HG02623 (cell line): Measurements from ENCODE around the gene LCN2.
"Not testable (repeated sequence)": the region's sequence is repeated elsewhere in the genome, so short reads cannot be mapped to it uniquely, and the experiment has no call there.

Experiments used
- ATAC-seq: cut with Tn5 transposase; IDR thresholded peaks from one replicate; pipeline ENCODE4 v1.9.1; 2021; ENCODE audit warnings: moderate library complexity; ENCODE audit not compliant: unreplicated experiment

The LCN2 gene

DNA sequence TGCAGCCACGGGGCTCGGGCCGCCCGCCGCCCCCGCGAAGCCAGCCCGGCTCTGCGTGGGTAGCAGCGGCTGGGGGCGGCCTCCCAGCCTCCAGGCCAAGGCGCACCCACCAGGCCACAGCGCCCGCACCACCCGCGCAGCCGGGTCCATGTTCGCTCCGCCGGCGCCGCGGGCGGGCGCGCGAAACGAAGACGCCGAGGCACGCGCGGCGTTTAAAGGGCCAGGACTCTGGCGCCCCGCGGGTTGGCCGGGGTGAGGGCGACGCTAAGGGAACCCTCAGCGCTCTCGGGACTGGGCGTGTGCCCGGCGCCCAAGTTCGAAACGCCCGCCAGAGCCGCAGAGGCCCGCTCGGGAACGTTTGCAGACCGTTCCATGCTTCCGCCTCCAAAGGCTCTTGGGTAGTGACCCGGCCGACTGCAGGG, 21.7 kb upstream of the LCN2 start, which contains the start of gene PTGES2:
PTGES2 (minus strand) TSS at position 162 of the 422 bp plus-strand sequence; CDS start at position 150, 12 bp downstream.
- ATAC-seq = peak; percentile 55

DNA sequence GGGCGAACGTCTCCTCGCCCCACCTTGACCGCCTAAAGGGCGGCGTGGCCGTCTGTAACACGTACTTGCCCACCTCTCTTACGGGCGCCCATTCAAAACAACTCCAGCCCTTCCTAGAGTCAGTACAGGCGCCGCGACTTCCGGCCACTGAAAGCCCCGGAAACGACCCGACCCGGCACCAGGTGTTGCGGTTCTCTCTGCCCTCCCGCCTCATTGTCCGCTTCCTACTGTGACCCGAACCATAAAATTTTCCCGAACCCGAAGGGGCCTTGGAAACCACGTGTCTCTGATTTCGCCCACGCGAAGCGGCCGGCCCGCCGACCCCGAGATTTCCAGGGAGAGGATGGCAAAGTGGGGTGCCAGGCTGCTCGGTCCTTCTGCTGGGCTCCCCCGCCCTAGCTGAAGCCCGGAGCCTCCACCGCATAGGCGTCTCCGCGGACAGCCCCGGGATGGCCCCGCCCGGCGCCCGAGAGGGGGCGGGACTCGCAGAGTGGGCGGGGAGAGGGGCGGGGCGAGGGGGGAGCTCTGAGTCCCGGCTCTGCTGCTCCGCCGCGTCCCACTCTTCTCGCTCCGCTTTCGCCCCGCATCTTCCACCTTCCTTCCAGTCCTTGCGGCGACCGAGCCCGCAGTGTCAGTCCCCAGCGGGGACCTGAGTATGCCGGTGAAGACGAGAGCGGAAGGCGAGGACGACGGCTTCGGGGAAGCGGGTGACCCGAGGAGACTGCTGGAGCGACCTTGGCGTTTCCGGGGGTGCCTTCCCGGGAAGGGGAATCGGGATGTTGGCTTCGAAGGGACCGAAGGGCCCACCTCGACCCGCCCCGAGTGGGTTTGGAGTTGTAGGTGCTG, 21.0 kb upstream of the LCN2 start:
- ATAC-seq = peak; percentile 52

DNA sequence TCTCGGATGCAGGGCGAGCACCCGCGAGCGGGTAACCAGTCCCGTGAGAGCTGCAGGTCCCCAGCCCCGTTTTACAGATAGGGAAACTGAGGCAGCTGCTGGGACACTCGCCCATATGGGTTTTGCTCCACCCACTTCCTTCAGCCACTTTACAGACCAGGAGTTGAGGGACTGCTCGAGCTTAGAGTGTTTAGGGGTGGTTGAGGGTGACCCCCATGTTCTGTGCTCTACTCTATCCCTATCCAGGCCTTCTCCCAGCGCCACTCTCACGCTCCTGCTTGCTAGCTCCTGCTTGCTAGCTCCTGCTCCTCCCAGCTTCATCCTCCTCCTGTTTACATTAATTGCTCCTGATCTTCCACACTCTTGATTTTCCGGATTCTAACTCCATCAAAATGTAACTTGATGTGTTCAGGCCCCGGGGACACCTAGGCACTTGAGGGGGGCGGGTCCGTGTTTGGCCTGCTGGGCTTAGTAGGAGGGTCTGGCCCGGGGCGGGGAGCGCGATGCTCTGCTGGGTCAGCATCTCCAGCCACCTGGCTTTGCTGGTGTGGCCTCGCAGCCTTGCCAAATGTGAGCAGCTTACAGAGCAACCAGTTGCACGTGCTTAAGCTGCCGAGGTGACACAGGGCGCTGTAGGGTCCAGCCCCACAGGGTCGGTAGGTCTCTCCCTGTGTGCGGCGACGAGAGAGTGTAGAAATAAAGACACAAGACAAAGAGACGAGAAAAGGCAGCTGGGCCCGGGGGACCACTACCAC, 20.2 kb upstream of the LCN2 start:
- no peak for ATAC-seq

DNA sequence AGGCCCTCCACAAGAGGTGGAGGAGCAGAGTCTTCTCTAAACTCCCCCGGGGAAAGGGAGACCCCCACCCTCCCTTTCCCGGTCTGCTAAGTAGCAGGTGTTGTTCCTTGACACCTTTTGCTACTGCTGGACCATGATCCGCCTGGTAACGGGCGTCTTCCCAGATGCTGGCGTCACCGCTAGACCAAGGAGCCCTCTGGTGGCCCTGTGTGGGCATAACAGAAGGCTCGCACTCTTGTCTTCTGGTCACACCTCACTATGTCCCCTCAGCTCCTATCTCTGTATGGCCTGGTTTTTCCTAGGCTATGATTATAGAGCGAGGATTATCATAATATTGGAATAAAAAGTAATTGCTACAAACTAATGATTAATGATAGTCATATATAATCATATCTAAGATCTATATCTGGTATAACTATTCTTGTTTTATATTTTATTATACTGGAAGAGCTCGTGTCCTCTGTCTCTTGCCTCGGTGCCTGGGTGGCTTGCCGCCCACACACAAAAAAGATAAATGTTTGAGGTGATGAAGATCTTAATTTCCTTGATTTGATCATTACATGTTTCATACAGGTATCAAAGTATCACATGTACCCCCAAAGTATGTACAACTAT, 19.2 kb upstream of the LCN2 start:
- ATAC-seq = not testable (repeated sequence)

DNA sequence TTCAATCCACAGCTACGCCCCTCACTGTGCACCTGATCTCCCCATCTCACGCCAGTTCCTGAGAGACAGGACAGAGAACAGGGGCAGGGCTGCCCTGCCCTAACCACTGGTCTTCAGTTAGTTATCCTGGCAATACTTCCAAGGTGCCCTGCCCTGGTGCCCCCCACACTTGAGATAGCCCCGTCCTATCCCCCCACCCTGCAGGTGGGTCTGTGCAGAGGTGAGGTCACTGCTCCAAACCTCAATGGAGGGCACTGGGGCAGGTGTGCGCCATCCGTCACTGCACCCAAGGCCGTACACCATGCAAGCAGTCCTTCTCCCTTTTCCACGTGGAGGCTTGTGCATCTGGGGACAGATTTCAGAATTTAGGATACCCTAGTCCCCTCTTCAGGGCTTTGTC, 18.6 kb upstream of the LCN2 start:
- not testable (repeated sequence) for ATAC-seq

DNA sequence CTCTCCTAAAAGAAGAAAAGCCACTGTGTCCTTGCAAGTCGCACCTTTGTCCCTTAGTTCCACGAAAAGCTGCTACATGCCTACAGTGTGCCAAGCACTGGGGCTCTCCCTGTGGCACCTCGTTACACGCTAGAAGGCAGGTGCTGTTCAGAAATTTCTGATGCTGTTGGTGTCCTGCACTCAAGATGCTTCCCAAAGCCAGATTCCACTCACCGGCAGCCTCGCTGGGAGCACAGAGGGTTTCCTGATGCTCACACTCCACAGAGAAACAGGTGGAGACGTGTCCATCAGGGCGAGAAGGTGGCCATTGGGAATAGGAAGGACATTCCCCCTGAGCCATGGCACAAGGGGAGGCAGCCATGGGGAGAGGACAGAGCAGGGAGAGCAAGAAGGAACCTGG, 17.9 kb upstream of the LCN2 start:
- not testable (repeated sequence) for ATAC-seq

DNA sequence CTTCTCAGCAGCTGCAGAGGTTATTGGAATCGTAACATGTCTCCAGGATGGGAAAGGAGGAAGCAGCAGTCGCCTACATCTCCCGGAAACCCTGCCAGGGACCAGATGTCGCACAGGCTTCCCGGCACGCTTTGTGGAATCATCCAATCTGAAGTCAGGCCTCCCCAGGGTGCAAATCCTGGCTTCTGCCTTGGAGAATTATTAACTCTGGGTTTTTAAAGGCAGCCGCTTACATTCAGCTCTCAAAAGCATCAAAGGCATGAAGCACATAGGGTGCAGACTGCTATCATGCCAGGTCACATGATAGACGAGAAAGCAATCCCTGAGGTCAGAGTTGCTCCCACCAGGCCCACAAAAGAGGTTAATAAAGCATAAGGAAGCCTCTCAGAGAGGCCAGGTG, 17.1 kb upstream of the LCN2 start:
- not testable (repeated sequence) for ATAC-seq

DNA sequence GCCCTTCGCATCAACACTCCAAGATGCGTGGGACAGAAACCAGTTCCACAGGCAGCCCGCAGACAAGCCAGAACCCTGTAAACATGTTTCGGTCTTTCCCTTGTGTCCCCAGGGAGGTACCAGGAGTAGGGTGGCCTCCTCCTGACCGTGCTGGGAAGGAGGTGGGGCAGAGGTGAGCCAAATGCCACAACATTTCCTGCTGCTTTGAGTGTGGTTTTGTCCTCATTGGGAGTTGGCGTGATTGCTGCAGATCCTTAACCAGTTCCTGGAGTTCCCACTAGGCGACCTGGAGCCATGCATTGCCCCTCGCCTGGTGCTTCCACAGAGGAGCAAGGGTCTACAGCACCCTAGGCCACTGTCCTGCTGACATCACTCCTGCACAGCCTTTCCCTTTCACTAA, 13.7 kb upstream of the LCN2 start:
- not testable (repeated sequence) for ATAC-seq

DNA sequence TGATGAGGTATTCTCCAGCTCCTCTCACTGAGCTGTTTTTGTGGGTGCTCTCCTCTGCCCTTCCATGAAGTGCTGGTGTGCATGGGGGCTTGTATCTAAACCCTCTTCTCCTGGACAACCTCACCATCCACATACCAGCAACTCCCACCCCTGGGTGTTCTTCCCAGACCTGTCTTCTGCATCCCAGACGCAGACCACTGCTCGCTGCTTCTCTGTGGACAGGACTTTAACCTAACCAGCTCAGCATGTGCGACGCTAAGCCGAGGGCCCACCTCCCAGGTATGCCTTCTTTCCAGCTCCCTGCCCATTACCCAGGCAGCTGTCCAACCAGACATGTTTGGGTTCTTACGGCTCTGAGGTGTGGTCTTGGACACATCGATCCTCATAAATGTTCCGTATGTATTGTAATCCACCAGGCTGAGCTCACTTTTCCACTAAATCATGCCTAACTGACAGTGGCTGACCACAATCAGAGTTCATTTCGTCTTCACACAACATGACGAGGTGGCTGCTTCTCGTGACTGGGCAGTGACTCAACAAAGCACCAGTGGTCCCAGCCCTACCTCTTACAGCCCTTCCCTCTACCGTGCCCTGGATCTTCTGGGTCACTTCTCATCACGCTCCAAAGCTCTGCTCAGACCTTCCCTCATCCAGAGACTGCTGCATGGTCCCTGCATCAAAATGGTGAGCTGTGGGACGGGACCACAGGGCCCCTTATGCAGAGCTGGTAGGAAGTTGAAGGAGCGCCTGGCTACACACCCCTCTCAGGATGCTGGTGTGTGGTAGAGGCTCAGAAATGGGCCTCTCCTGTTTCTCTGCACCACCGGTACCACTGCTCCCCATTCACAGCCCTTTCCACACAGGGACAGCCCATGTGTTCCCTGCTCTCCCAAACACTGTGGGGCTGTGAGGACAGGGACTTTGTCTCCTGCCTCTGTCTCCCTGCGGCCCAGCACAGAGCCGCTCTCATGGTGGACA, 12.1 kb upstream of the LCN2 start:
- no peak for ATAC-seq

DNA sequence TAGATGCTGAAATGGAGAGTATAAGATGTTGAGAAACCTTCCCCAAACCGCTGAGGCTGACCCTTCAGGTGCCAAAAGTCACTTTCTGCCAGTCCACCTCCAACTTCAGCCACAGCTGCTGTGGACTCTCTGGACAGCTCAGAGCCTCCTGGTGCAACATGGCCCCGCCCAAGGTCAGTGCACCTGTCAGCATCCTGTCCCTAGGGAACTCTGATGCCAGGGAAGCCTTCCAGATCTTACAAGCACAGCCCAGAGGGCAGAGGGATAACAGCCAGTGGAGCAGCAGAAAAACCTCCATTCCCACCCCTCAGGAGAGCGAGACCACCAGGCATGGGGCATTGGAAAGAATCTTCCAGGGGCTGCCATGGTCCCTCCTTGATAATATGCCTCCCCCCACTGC, 11.3 kb upstream of the LCN2 start:
- ATAC-seq = no peak

DNA sequence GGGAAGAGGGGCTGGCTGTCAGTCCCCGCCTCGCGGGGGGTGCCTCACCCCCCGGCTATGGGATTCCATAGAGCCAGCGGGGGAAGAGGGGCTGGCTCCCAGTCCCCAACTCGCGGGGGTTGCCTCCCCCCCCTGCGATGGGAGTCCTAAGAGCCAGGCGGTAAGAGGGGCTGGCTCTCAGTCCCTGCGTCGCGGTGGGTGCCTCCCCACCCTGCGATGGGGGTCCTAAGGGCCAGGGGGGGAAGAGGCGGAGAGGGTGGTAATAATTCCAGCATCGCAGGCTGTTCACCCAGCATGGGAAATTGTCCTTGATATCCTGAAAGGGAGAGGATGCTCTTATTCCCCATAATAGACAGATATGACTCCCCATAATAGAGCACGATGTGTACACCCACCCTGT, 9.6 kb upstream of the LCN2 start:
- no peak for ATAC-seq

DNA sequence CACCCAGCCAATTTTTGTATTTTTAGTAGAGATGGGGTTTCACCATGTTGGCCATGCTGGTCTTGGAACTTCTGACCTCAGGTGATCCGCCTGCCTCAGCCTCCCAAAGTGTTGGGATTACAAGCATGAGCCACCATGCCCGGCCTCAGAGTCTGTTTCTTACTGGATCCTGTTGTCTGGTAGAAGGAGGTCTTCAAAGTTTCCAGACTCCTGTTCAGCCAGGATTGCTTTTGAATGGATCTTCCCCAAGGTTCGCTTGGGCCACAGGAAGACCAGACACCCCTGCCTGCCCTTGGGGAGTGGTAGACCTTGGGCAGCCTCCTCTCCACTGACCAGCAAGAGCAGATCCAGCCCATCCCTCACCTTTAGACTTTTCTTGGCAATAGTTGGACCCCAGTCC, 7.6 kb upstream of the LCN2 start:
- ATAC-seq = no peak

DNA sequence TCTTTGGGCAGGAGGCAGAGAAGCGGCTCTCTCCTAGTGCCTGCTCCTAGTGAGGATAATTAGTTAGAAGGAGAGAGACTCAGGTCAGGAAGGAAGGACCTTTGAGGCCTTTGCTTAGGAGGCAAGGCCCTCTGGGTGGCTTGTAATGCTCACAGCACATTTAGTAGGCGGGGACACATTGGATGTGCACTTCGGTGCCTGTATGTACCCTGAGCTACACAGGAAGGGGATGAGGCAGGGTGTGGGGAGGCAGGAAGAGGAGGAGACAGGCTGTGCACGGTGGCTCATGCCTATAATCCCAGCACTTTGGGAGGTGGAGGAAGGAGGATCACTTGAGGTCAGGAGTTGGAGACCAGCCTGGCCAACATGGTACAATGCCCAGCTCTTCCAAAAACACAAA, 7.2 kb upstream of the LCN2 start:
- ATAC-seq = no peak

DNA sequence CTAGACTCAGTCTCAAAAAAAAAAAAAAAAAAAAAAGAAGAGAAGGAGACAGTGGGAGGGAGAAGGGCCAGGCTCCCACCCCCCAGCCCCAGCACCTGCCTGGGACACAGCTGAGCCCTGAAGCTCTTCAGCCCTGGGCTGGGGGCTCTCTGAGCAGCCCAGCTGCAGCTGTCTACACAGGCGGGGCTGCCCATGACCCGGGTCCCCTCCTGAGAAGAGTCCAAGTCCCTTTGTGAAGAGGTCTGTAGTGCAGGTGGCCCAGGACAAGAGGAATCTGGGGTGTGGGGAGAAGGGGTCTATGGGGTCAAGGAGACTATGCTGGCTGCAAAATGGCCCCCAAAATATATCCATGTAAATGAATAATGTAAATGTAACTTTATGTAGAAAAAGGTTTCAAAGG, 6.7 kb upstream of the LCN2 start:
- ATAC-seq = no peak

DNA sequence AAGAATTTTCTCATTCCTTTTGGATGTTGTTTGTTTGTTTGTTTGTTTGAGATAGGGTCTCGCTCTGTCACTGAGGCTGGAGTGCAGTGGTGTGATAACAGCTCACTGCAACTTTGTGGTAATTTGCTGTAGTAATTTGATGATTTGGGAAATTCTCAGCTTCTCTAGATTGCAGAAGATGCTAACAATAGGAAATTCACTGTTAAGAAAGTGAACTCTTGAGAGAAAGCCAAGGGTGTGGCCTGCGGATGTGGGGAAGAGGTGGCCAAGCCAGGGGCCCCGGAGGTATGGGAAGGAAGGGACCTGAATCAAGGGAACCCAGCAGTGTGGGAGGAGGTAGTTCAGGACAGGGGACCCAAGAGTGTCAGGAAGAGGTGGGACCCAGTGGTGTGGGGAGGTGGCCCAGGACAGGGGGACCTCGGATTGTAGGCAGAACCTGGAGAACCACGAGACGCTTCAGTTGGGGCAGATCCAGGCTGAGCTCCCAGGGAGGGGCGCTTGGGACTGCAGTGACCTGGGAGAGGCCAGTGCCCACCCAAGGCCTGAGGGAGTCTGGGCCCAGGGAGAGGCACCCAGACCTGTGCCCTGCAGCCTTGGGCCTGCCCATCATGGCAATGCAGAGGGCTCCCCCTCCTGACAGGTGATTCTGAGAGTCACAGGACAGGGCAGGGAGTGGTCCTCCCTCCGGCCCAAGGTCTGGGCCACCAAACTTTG, 5.6 kb upstream of the LCN2 start:
- no peak for ATAC-seq

DNA sequence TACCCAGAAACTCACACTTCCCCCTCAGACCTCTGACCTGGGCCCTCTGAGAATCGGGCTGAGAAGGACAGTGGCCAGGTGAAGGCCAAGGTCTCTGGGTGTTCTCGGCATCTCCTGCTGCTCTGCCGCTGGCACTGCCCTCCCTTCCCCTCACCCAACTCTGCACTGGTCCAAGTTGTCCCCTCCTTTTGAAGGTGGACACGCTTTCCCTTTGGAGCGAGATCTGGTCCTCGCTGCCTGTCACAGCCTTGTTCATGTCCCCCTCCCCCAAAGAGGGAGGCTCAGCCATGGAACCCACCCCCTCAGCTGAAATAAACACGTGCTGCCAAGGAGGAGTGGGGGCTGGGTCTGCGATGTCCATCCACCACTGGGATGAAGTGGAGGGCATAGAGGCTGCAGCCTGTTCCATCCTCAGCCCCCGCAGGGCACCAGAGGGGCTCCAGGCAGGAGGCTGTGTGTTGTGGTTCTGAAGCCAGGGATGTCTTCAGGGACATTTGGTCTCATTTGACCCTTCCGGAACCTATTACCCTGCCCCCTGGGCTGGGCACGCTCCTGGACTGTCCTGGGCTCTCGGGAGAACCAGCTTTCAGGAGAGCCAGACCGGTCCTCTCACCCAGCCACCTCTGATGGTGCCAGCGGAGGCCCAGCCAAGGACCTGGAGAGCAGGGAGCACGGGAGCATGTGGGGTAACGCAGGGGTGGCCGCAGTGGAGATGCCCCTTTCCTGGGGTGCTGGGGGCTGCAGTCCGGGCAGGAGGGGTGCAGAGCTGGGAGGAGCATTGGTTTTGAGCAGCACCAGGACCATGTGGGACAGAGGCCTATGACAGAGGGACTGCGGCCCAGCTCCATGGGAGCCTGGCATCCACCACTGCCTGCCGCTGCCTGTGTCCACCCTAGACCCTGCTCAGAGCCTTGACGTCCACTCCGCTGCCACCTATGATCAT, 4.7 kb upstream of the LCN2 start:
- ATAC-seq = no peak

DNA sequence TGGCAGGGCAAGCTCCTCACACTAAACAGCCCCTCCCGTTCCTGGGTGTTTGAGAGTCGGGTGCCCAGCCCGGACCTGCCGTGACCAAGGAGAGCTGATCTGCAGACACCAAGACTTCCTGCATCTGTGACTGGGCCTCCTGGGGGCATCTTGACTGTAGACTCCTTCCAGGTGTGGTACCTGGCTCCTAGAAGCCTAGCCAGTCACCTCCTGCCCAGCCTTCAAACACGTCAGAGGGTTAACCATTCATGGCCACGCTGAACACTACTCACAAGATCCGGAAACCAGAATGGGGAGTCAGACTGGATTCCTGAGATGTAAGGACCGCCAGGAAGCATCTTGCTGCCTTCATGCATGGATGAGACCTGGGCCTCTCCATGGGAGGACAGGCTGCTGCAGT, 3.7 kb upstream of the LCN2 start:
- no peak for ATAC-seq

DNA sequence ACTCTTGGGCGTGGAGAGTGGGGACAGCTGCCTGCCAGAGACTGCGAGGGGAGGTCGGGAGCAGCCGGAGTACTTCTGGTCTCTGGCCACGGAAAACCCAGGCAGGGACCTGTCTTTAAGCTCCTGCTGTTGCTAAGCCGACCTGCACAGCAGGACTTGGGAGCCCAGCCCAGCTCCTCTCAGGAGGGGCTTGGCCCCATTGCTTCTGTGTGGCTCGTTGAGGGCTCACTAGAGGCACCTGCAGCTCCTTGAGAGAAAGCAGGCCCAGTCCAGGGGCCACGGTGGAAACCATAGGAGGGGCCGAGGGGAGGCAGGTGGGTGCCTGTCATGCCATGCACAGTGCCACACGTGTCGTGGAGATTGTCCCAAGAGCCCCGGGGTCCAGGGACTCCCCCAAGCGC, 3.3 kb upstream of the LCN2 start:
- ATAC-seq = no peak

DNA sequence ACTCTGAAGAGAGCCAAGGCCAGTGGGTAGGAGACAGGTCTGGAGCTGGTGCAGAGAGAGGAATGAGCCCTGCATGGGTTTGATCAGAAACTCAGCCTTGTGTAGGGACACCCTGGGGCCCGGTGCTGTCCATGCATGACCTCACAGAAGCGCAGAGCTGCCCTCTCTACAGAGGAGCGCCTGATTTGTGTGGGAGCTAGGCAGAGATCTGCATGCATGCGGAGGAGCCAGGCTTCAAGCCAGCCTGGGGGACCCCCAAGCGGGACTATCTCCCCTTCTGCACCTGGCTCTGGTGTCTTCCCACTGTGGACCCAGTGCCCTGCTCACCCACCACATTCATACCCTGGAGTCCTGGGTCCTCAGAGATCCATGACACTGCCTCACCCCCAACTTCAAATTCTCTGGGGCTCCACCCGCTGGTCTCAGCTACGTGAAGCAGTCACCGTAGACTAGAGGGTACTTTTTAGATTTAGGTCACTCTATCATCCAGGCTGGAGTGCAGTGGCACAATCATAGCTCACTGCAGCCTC, 2.6 kb upstream of the LCN2 start:
- no peak for ATAC-seq
